Measurements from ENCODE around the gene NR3C1. TPM values are rescaled to one million over a fixed set of nuclear protein-coding genes. Genes with fewer than 3 reads are reported as not detected.

The NR3C1 gene
- total RNA-seq, 1 donor from 2014 or later, result 57.8 TPM

DNA sequence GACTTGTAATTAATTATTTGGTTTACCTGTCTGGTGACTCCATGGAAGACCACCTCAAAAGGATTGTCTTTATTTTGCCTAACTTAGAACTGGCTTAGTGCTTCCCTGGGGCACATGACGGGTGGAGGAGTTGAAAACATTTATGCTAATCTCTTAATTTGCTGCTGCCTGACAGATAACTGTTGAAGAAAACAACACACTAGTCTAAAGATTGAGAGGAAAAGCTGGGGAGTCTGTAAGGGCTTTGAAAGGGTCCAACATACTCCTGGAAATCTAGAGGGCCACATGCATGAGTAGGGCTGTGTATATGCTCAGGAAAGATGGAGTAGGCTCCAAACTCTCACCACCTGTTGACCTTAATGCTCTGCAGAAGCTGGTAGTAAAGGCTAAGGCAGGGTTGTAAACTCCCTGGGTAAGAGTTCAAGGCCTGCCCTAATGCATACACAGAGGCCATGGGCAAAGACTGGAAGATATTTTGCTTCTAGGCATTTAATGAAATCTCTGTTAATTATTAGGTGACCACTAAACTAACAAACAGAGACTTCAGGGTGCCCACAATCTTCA, 40.7 kb downstream of the NR3C1 start:
- DNase-seq (ENCODE audit: low spot score), result no peak

DNA sequence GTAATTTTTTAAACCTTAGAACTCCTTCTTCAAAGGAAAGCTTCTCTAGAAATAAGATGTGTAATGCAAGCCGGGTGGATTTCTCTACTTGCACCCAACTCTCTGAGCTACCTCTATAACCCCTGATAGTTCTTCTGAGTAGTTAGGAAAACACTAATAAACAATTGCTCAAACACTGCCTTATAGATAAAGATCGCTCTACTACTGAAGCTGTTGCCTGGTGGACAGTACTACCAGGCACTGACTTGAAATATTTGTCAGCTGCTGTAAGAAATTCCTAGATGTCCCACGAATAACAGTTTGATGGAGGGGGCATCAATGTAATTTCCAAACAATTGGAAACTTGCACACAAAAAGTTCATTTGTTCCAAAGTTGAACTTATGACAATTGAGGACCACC, 42.0 kb downstream of the NR3C1 start:
- no peak for DNase-seq (ENCODE audit: low spot score)

DNA sequence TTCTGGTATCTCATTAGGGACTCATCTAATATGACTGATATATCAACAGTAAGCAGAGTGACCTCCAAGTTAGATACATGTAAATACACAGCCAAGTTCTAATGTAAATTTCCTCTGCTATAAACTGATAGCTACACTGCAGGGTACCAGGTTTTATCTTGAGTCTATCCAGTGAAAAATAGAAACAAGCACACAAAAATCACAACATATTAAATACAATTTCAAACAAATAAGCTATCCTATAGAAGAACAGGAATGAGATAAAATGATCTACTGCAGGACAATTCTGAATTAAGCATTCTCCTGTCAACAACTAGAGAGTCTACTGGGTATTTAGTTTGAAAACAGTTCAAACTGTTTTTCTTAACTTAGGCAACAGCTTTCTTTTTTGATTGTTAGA, 42.7 kb downstream of the NR3C1 start:
- DNase-seq (ENCODE audit: low spot score), result no peak

DNA sequence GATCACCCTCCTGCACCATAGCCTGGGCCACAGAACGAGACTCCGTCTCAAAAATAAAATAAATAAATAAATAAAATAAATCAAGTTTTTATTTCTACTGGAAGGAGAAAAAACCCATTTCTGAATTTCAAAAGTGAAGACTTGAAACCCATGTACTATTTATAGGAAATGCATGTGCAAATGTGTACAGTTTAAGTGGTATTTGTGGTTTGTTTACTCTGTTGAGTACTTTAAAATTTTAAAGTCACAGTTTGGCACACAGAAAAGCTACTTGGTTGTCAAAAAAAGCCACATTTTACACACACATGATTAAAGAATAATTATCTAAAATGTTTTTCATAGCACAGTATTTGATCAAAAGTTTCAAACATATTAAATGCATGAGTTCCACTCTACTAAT, 43.6 kb downstream of the NR3C1 start:
- no peak for DNase-seq (ENCODE audit: low spot score)

DNA sequence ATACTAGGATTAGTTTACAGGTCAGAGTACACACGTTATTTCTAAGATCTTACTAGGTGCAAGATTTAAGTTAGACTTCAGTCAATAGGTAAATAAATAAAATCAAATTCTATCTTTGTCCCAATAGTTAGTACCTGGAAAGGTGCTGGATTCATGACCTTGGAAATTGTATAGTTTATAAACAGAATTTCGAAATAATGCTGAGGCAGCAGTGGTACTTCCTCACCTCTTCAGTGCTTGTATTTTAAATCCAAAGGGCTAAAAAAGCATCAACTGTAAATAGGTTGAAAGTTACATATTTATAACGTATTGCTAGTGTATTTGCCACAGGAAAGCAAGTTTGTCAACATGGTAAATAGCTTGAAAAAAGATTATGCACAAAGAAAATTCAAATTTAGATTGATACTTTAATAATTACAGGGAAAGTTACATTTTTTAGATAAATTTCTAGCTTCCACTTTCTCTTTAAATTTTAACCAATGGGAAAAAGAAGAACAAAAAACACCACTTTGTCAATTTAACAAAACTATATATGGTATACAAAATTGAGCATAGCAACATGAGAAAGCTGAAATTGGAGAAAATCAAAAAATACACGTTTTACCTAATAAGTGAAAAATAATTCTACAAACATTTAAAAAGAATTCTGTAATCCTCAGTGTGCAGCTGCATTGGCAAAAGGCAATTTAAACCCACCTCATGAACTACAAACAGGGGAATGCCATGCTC, 46.5 kb downstream of the NR3C1 start:
- DNase-seq (ENCODE audit: low spot score), result no peak

DNA sequence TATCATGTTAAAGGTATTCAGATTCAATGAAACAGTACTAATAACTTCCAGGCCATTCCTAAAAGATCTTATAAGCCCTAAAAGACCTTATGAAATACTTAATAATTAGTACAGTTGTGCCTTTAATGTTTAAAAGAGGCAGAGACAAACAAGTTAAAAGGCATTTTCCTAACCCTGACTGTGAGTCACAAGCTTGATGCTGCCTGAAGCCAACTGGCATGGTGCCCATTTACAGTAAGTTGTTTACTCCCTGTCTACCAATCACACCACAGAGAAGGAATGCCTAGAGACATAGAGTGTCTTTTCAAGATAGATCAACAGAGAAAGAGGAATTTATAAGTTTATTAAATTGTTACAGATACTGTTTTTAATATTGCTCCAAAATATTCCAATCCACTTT, 47.8 kb downstream of the NR3C1 start:
- DNase-seq (ENCODE audit: low spot score), result peak; percentile 82

DNA sequence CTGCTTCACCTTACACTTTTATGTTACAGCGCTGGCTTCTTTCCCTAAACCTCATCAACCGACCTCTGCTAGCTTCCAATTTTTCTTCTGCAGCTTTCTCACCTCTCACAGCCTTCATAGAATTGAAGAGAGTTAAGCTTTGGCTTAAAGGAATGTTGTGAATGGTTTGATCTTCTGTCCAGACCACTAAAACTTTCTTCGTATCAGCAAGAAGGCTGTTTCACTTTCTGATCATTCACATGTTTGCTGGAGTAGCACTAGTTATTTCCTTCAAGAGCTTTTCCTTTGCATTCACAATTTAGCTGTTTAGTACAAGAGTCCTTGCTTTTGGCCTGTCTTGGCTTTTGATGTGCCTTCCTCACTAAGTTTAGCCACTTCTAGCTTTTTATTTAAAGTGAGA, 49.5 kb downstream of the NR3C1 start:
- no peak for DNase-seq (ENCODE audit: low spot score)

DNA sequence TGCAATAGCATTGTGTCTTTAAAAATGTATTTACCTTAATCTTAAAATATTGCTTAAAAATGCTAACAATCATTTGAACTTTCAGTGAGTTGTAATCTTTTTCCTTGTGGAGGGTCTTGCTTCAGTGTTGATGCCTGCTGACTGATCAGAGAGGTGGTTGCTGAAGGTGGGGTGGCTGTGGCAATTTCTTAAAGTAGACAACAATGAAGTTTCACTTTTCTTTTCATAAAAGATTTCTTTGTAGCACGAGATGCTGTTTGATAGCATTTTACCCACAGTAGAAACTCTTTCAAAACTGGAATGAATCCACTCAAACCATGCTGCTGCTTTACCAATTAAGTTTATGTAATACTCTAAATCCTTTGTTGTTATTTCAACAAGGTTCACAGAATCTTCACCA, 50.8 kb downstream of the NR3C1 start:
- no peak for DNase-seq (ENCODE audit: low spot score)

DNA sequence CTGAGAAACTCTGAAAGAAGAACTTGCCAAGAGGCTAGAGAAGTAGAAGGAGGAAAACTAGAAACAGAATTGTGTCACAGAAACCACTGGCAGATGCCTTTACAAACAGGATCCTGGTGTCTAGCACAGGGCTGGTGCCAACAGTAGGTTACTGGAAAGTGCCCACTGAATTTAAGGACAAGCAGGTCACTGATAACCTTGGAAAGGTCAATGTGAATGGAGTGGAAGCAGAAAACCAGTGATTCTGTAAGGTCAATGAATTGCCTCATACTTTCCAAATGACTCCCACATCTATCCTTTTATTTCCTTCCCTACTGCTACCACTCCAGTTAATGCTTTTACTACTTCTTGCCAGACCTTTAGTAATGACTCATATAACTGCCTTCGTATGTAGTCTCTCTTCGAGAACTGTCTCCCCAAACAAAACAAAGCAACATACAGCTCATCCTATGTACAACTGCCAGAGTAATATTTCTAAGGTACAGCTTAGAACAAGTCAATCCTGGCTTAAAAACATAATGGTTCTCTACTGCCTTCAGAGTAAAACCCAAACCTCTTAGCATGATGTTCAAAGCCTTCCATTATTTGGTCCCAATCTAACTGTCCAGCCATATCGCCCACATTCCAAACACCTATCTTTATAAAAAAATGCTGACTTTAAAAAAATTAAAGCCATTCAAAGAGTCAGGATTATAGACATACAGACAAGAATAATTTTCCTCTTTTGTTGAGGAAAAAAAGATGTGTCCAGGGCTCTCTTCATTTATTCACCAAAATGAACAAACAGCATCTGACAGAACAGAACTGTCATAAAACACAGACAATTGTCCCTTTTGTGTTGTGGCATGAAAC, 52.5 kb downstream of the NR3C1 start:
- DNase-seq (ENCODE audit: low spot score), result no peak

DNA sequence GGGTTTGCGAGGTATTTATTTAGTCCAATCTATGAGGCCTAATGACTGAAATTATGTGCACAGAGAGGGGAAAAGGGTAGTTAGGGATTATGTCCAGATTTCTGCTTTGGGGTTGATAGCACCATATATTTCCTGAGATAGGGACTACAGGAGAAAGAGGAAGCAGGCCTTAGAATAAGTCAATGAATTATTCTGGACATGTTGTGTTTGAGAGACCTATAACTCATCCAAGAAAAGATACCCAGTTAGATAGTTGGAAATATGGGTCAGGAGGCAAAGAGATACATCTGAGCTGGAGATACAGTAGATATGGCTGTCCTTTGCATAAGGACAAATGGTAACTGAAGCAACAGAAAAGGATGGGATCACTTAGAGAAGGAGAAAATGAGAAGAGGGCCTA, 53.1 kb downstream of the NR3C1 start:
- no peak for DNase-seq (ENCODE audit: low spot score)

DNA sequence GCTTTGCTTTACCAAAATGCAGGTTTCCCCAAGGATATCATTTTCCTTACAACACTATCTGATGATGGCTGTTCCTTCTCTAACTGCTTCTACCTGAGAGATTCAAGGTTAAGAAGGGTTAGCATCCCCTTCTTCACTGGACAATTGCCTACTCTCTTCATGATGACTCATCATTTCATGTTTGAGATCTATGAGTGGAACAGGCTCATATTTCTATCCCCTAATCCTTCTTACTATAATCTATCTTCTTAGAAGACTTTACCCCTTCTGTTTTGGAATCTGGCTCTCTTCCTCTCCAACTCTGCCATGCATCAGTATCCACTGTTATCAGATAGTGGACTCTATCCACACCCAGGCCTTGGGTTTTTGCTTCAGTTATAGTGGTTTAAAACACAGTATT, 54.3 kb downstream of the NR3C1 start:
- no peak for DNase-seq (ENCODE audit: low spot score)

DNA sequence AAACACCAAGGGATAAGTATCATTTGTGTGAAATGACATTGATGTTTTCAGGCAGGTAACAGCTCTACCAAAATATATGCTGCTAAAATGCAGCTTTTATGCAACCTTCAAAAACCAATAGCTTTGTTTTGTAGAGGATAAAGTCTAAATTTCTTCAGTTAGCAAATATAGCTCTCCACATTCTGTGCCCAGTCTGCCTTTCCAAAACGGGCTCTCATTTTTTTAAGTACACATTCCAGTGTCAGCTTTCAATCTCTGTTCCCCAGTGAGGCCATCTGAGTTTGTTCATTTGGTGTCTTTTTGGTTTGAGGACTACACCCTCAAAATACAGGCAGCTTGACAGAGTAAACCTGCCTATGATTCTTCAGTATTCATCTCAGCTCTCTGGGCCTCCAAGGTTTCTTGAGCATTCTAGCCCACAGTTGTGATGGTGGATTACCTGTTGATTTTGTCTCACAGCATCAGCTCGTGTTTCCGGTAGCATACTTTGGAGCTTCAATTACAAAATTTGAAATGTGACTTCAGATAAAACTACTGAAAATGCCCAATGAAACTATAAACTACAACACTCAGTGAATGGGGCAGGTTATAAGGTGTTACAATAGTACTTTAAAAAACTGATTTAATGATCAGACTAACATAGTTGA, 55.7 kb downstream of the NR3C1 start:
- DNase-seq (ENCODE audit: low spot score), result no peak

DNA sequence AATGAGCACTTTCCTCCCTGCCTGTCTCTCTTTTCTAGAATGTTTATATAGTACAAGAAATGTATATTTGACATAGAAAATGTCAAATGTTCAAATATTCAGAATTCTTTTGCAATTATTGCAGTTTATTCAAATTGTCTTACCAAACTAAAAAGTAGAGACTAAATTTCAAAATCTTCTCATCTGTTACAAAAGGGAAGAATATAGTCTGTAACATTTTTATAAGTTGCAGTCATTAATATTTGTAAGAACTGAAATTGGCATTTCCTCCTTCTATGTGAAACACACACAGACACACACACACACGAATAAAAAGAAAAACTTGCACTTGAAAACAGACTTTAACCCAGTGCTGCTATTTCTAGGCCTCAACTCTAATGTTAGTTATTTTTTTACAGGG, 56.4 kb downstream of the NR3C1 start:
- DNase-seq (ENCODE audit: low spot score), result no peak

DNA sequence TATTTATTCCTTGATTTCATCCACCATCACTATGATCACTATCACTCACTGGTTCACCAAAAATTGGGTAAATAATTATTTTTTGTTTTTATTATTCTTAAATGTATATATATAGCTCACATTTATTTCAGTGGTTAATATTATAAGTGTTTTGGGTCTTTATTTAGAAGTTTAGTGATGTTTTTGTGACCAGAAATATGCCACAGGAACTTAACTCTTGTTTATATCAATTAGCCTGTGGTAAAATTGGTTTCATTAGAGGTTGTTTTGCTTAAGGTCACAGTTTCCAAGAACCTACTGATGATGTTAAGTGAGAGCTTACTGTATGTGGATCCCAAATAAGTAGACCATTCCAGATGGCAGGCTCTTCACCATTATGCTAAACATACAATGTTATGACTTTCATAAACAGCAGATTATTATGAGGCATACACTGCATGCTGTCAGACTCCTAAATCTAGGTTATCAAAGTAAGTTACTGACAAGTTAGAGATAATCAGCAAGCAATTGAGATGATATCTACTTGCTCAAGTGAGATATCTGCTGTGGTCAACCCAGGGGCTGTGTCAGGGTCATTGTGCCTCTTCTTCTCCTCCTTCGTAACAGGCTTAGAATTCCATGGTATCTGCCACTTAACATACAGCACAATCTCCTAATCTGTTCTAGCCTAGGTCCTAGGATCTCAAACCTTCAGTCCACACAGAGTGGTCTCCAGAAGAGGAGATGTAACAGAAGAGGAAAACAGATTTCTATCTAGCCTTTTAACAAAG, 57.6 kb downstream of the NR3C1 start:
- no peak for DNase-seq (ENCODE audit: low spot score)

DNA sequence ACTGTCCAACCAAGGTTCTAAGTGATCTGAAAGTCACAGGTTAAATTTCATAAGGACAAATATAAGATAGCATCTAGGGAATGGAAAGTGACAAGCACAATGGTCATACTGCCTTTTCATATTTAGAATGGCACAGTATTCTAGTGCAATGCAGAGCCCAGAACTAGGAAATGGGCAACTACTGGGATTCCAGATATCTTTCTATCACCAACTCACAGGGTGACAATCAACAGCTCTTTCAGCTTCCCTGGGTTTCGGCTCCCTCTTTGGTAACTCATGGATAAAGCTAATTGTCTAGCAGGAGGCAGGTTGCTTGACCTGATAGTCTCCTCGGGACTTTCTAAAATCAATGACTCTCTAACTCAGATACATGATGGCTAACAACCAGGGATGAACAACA, 60.4 kb downstream of the NR3C1 start:
- no peak for DNase-seq (ENCODE audit: low spot score)

DNA sequence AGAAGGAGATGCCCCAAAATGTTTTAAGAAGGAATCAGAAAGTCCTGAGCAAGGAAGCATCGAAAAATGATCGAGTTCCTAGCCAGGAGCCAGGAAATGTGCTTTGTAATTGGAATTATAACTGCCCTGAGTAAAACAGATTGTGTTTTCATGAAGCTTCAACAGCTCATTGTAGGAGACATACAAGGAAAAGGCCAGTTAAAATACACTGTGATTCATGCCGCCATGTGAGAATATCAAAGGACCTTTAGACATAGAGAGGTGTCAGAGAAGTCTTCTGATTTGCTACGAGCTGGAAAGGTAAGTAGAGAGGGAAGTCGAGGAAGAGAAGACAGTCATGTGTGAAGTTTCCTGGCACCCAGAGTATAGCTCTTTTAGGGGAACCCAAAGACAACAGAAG, 60.9 kb downstream of the NR3C1 start:
- no peak for DNase-seq (ENCODE audit: low spot score)

DNA sequence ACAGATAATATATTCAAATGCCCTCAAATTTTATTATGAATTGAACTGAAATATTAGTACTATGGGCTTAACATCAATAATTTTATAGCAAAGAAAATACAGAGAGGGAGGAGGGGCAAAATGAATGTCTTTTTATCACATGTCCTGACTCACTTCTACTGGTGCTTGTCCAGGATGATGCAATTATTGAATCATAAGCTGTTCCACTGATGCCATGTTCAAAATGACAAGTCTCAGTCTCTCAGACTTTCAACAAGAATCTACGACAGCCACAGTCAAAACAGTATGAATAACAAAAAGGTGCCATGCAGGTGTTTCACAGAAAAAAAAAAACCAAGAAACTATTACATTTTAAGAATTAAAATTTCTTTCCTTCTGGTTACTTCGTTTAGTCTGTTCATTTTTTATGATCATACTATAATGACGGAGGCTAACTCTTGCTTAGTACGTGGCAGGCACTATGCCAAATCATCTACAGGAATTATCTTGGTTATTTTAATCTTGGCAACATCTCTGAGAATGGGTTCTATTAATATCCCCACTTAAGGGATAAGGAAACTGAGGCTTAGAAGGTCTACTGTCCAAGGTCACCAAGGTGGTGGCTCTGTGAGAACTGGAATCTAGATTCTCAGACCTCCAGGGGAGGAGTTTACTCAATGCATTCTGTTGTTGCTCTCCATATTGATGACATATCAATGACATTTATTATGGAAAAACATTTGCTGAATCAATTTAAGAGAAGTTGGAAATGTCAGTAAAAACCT, 61.5 kb downstream of the NR3C1 start:
- no peak for DNase-seq (ENCODE audit: low spot score)

DNA sequence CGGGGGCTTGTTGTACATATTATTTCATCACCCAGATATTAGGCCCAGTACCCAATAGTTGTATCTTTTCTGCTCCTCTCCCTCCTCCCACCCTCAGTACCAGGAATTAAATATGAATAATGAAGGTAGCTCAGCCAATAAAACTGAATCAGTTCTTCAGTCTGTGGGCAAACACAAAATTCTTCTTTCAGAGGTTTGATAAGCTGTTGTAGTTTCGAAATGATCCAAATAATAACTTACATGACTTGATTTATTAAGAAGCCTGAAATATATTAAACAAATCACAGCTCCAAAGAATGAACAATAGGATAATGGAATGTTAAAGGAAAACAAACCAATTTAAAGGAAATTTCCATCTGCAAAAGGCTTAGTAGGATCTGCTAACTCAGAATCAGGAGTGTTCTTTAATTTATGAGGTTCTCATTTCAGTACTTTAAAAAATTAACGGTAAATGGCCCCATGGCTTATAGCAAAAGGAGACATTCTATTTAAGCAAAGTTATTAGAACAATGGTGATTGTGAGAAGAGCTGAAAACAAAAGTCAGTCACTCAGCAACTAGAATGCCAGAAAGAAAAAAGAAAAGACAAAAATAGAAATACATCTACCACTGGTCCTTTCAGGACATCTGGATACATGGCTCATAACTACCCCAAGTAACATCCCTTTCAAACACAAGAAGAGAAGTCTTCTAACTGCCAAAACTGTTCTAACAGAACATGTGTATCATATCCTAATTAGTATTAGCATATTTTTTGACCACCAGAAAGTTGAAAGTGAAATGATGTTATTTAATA, 62.4 kb downstream of the NR3C1 start:
- no peak for DNase-seq (ENCODE audit: low spot score)

DNA sequence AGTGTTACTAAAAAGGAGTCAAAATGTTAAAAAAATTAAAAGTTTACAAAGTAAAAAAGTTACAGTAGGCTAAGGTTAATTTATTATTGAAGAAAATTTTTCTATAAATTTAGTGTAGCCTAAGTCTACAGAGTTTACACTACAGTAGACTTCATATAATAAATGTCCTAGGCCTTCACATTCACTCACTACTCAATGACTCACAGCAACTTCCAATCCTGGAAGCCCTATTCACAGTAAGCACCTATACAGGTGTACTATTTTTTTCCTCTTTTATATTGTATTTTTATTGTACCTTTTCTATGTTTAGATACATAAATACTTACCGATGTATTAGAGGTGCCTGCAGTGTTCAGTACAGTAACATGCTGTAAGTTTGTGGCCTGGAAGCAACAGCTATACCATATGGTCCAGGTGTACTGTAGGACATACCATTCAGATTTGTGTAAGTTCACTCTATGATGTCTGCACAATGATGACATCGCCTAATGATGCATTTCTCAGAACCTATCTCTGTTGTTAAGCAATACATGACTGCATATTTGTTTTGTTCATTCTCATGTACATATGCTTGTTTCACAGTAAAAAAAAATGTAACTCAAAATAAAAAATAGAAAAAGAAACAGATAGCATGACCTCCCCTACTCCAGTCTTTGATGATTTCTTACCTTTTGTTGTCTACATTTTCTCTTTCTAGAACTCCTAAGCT, 64.7 kb downstream of the NR3C1 start:
- no peak for DNase-seq (ENCODE audit: low spot score)

DNA sequence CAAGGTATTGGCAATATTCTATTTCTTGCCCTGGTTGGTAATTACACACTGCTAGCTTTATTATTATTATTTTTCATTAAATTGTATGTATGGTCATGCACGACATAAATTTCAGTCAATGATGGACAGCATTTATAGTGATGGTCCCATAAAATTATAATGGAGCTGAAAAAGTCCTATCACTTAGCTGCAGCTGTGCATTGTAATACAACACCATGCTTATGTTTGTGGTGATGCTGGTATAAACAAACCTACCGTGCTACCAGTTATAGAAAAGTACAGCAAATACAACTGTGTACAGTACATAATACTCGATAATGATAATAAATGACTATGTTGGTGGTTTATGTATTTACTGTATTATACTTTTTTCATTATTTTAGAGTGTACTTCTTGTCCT, 65.5 kb downstream of the NR3C1 start:
- DNase-seq (ENCODE audit: low spot score), result no peak

Data from mucosa of gallbladder (tissue), 1 donor.